Activated naive CD4-positive, alpha-beta T cell treated with anti-CD3 and anti-CD28 coated beads, Interleukin-2, amount 50 U/mL, for 72 hours (primary cell): ENCODE results near the gene ZNF22. TPM values are rescaled to one million over a fixed set of nuclear protein-coding genes. Genes with fewer than 3 reads are reported as not detected.
A peak's percentile ranks its signal among the peaks of the same experiment; 100 is the strongest.
"Not testable (repeated sequence)": the region's sequence is repeated elsewhere in the genome, so short reads cannot be mapped to it uniquely, and the experiment has no call there.

Experiments used
- ATAC-seq, 2 donors: fragments of 150-1000 bp; cut with Tn5 transposase; 2 replicates each; pipeline ENCODE4 v1.10.0; 2021; ENCODE audit warnings: mild to moderate bottlenecking in 2 of 2, moderate library complexity in 2 of 2
- DNase-seq, 2 donors: peaks; one replicate each; pipeline ENCODE4 v3.0.0; 2021 to 2022; ENCODE audit warnings: low spot score in 2 of 2
- H3K27ac Mint-ChIP-seq, 2 donors: one replicate each; pipeline ENCODE4 v1.8.0; 2022; ENCODE audit warnings: mild to moderate bottlenecking in 2 of 2, mixed read lengths in 2 of 2
- H3K36me3 Mint-ChIP-seq, 2 donors: one replicate each; pipeline ENCODE4 v1.8.0; 2022; ENCODE audit warnings: mixed read lengths in 2 of 2
- H3K9me3 Mint-ChIP-seq, 2 donors: one replicate each; pipeline ENCODE4 v1.8.0; 2022; ENCODE audit warnings: mixed read lengths in 2 of 2
- total RNA-seq, 2 donors: library from RNA; stranded (reverse); gene quantifications; one replicate each; pipeline ENCODE4 v1.2.3, GENCODE V29; 2022

The ZNF22 gene
- total RNA-seq, 2 donors from 2014 or later = 3.1 to 20.9 TPM

DNA sequence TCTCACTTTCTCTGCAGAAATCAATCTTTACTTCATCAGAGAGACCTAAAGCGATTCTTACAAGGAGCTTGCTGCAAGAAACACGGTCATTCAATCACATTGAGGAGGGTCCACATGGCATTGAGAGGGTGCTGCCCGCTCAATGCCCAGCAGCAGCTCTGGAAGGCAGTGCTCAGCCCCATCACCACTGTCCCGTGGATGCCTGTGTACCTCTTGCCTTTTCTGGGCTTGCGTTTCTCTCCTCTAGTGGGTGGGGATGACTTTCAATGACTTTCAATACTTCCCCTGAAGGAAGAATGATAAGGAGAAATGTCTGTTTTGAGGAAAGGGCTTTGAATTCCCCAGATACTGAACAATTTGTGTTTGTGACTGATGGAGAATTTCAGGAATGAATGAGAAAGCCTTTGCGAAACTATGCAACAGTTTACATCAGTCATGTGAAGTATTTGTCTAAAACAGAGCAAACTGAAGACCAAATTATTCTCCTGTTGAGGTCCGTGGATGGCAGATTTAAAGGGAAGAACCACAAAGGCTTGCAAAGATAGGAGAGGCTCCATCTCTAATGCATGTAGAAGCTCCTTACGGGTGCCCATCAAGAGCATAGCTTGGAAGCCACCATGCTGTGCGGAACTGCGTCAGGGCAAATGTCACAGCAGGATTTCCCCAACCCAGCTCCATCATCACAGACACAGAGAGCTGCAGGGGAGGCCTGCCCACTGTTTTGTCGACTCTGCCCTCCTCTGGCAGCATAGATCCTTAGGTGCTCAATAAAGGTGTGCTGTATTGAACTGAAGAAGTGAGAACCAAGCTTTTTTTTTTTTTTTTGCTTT is 6.6 kb upstream of the ZNF22 start:
- no peak overlapping the region for H3K27ac Mint-ChIP-seq
- ATAC-seq (no peak), DNase-seq (no peak)
- no peaks in the 10 kb centered on the region for H3K9me3 Mint-ChIP-seq
- H3K36me3 Mint-ChIP-seq = no peaks in the 10 kb centered on the region

DNA sequence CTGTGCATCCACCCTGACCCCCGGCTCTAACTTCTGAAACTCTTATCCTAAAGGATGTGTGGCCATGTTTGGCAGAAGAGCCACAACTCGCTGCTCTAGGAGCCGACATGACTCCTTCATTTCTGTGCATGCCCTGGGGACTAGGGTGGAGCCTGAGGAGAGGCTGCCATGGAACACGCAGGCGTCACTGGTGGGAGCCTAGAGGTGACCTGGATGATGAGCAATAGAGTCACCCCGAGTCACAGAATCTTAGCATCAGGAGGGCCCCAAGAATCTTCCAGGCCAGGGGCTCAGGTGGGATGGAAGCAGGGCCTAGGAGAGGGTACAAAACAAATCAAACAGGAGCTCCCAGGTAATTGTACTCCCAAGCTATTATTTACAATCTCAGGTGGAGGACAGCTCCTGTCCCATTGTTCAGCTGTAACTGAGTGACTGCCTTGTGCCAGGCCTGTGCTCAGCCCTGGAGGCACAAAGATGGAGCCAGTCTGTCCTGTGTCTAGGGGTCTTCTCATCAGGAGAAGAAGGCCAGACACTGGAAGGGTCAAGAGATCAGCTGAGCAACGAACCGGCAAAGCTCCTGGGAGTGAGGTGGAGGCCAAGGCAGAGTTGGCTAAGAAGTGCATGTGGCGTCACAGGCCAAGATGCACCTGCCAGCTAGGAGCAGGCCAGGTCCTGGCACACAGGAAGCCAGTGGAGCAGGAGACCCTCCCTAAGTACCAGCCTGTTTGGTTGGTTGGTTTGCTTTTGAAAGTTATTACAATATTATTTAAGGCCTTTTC is 5.8 kb upstream of the ZNF22 start:
- Mint-ChIP-seq H3K9me3 (peaks cover 0 to 5% of the 10 kb centered on the region in 2 donors), H3K36me3 (peaks cover 5 to 6% of the 10 kb centered on the region in 2 donors), H3K27ac (no peak overlapping the region)
- no peak for DNase-seq
- no peak for ATAC-seq

DNA sequence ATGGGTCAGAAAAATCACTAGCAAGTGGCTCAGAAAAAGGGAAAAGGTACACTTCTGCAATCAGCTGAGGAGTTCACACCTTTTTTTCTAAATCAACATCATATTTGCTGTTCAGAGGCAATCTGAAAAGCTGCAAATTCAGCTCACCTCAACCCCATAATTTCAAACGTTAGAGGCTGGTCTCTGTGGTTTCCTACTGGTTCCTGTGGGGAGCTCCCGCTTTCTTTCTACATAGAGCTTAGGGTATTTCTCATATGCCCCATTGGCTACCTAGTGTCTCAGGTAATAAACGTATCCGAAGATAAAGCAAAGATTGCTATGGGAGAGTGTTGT is 5.2 kb upstream of the ZNF22 start:
- H3K9me3 Mint-ChIP-seq = peaks cover 0 to 11% of the 10 kb centered on the region in 2 donors
- H3K36me3 Mint-ChIP-seq = peaks cover 11 to 12% of the 10 kb centered on the region in 2 donors
- H3K27ac Mint-ChIP-seq = no peak overlapping the region
- ATAC-seq (no peak), DNase-seq (no peak)

DNA sequence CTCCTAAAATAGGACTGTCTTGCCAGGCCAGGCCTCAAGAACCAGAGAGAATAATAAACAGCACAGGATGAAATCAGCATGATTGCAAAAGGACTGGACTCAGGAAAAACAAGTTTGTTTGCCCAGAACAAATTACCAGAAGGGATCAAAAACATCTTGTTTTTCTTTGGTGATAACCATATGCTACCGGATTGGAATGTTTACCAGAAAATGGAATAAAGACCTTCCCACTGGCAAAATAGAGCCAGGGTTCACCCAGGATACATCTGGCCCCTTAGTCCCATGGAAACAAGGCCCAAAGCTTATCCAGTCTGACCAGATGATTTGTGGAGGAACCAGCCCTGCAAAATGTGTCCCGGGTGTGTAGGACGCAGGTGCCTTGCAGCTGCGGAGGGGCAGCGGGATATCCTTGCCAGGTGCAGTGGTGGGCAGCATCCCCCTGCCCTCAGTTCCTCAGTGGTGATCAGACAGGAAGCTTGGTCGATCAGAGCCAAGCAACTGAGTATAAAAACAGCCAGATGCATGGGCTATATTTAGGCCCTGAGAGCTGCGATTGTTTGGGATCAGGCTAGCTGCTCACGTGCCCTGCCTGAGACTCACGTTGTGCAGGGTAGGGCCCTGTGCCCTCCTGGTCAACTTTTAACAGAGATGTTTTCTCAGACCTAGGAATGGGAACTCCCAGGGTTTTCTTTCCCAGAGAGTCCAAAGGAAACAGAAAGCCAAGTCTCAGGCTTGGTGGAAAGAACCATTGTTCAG is 4.6 kb upstream of the ZNF22 start:
- no peak for DNase-seq
- Mint-ChIP-seq H3K27ac (no peak overlapping the region), H3K36me3 (peaks cover 12 to 13% of the 10 kb centered on the region in 2 donors)

DNA sequence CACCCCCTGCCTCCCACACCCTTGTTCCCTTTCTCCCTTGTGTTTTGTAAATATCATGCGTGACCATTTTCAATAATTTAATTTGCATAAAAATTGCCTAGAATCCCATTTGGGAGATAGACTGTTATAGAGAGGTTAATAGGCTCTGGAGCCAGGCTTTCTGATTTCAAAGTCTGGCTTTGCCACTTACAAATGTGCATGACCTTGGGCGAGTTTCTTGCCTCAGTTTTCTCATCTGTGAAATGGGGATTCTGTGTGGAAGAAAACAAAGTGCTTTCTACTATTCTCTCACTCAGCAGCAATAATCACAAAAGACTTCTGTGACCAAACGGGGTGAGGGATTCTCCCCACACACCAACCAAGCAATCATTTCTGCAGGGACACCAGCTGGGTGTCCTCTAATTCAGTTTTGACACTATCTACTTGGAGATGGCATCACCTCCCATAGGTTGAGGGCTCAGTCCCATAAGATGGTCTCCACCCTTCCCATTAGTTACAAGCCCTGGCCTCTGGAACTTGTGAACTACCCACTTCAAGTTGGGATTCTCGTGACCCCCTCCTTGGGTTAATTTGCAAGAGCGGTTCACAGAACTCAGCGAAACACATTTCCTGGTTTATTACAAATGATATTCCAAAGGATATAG is 3.5 kb upstream of the ZNF22 start:
- DNase-seq (no peak), ATAC-seq (no peak)
- Mint-ChIP-seq H3K36me3 (peaks cover 13 to 22% of the 10 kb centered on the region in 2 donors), H3K27ac (no peak overlapping the region), H3K9me3 (peaks cover 0 to 12% of the 10 kb centered on the region in 2 donors)

More for the DNA sequence above, 4.6 kb upstream of the ZNF22 start:
- ATAC-seq = no peak
- H3K9me3 Mint-ChIP-seq = peaks cover 0 to 11% of the 10 kb centered on the region in 2 donors

DNA sequence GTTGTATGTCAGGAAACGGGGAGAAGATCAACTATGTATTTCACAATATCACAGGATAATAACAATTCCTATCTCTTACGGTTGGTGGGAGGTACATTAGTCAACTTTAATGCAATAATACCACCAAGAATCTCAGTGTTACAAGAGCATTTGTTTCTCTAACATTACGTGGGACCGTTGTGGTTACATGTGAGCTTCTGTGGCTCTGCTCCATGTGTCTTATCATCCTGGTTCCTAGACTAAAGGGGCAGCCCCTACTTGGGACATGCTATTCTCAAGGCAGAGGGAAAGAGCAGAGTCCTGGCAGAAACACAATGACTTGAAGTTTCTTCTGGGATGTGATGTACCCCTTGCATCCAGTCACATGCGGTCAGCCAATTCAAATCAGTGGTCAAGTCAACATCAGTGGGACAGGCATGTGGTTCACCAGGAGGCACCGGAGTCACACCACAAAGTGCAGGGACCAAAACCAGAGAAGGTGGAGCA is 2.5 kb upstream of the ZNF22 start:
- DNase-seq = no peak
- H3K27ac Mint-ChIP-seq = no peak overlapping the region
- peaks cover 23 to 31% of the 10 kb centered on the region in 2 donors for H3K36me3 Mint-ChIP-seq
- peaks cover 4 to 15% of the 10 kb centered on the region in 2 donors for H3K9me3 Mint-ChIP-seq
- no peak for ATAC-seq

DNA sequence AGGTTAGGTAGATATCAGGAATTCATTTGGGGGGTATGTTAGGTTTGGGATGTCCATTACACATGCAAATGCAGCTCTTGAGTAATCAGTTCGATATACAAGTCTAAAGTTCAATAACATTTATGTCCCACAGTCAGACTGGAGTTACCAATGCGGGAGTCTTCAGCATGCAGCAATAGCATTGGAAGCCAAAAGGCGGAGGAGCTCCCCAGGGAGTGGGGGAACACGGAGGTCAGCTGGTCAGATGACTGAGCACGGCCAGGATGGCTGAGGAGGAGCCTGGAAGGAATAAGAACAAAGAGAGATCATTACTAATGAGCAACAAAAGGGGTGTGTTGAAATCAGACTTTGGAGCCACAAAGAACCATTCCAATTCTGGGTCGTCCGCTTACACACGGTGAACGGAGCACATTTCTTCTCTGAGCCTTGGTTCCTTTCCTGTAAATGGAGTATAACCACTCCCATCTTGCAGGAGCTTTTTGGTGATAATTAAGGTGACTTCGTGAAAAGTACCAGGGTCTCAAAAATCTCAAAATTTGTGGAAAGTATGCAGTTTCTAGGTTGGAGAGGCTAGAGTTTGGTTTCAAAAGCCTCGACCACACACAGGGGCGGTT is 478 bp upstream of the ZNF22 start:
- no peak for DNase-seq
- Mint-ChIP-seq H3K27ac (peak overlapping the region; percentile 64 to 74), H3K9me3 (peaks cover 15 to 32% of the 10 kb centered on the region in 2 donors), H3K36me3 (peaks cover 40 to 52% of the 10 kb centered on the region in 2 donors)
- ATAC-seq = no peak

DNA sequence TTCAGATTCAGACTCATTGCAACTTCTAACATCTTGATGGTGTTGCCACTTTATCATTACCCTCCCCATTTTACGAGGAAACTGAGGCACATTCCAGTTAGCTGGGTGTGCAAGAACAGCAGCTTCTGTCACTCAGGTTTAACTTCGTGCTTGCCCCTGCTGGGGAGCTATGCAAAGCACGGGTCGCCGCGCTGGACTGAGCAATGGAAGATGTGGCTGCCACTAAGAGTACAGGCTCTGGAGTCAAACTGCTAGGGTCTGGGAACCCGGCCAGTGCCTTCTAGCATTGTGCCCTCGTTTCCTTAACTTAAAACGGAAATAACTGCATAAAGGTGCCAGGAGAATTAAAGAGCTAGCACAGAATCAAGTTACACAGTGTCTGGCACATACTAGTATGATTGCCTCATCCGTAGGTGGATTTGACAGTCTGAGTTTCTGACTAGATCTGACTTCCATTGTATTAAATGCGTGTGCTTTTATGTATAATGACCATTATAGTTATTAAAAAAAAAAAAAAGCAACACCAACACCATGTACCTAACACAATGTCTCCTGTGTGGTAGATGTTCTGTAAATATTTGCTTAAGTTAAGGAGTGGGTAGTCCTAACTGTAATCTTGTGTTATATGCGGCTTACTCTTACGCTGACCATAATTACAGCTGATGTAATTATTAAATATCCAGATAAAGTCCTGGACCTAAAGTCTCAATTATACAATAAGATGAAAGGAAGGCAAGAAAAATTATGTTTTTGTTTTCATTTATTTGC is 842 bp downstream of the ZNF22 start:
- ATAC-seq = peak; percentile 73 to 79
- Mint-ChIP-seq H3K9me3 (peaks cover 15 to 32% of the 10 kb centered on the region in 2 donors), H3K36me3 (peaks cover 46 to 55% of the 10 kb centered on the region in 2 donors), H3K27ac (peak overlapping the region; percentile 55 to 63)
- peak in 1 of 2 donors; percentile 53 for DNase-seq

DNA sequence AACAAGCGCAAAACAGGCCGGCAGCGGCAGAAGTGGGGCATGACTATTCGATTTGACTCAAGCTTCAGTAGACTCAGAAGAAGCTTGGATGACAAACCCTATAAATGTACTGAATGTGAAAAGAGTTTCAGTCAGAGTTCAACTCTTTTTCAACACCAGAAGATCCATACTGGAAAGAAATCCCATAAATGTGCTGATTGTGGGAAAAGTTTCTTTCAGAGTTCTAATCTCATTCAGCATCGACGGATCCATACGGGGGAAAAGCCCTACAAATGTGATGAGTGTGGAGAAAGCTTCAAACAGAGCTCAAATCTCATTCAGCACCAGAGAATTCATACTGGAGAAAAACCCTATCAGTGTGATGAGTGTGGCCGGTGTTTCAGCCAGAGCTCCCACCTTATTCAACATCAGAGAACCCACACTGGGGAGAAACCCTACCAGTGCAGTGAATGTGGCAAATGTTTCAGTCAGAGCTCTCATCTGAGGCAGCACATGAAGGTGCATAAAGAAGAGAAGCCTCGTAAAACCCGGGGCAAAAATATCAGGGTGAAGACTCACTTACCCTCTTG is 2.8 kb downstream of the ZNF22 start:
- H3K27ac Mint-ChIP-seq = no peak overlapping the region

DNA sequence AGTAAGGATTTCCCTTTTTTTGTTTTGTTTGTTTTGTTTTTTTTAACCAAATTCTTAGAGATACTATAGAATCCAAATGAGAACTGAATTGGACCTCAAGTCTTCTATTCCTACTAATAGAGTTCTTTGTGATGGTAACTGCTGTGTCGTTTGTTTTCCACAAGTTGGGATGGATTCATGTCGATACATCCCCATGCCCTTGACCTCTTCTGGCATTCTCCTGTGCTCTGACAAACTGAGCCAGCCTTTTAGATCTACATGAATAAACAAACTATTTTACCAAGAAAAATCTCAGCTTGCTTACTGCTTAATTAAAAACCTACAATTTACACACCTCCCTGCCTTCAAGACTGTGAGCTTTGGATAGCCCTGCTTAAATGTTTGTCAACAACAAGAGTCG is 3.9 kb downstream of the ZNF22 start:
- DNase-seq (no peak), ATAC-seq (no peak)
- Mint-ChIP-seq H3K36me3 (peaks cover 44 to 52% of the 10 kb centered on the region in 2 donors), H3K9me3 (peaks cover 15 to 30% of the 10 kb centered on the region in 2 donors), H3K27ac (no peak overlapping the region)

More for the DNA sequence above, 2.8 kb downstream of the ZNF22 start:
- peaks cover 46 to 55% of the 10 kb centered on the region in 2 donors for H3K36me3 Mint-ChIP-seq
- peaks cover 15 to 32% of the 10 kb centered on the region in 2 donors for H3K9me3 Mint-ChIP-seq
- ATAC-seq = no peak
- no peak for DNase-seq

DNA sequence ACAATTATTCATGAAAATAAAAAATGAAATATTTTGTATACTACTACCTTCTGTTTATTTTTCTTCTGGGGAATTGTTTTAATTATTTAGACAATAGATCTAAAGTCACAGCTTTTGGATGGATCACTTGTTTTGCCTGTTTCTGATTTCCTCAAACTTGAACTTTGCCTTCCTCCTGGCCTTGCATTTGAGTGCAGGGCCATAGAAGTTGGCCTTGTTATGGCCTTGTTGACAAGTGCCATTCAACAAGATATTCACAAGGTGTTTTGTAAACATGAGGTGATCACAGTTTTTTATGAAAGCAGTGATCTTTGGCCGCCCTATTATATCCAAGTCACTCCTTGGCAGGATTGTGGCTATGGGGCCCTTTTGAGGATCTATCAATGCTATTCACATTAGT is 4.6 kb downstream of the ZNF22 start:
- H3K27ac Mint-ChIP-seq = no peak overlapping the region
- DNase-seq = no peak

DNA sequence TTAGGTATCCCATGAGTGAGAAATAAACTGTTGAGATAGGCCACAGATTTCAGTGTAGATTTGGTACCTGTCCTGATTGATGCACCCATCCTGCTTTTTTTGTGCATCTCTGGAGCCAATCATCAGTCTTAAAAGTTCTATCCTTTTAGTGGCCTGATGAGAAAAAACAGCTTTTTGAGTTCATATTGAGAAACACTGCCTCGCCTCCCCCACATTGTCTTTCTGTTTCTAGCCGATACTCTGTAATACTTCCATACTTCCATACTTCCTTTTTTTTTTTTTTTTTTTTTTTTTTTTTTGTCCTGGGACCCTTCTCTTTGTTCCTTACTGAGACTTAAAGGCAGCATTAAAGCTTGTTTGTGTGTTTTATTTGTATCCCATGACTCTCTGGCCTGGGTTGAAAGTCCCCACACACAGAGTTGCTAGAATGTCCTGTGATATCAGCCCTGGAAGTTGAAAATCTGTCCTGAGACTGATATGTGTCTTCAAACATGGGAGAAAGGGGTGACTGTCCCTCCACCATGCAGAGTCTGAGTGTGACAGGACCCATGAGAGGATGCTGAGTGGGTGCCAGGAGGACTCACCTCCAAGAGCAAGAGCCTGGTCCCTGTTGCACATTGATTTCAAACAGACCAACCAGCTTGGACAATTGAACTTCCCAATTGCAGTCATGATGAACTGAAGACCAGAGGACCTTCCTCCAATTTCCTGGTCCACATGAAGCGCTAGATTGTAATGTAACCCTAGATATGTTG is 5.7 kb downstream of the ZNF22 start:
- peak overlapping the region in 1 of 2 donors; percentile 77 for H3K27ac Mint-ChIP-seq
- DNase-seq (no peak), ATAC-seq (no peak)
- peaks cover 34 to 42% of the 10 kb centered on the region in 2 donors for H3K36me3 Mint-ChIP-seq
- peaks cover 15 to 21% of the 10 kb centered on the region in 2 donors for H3K9me3 Mint-ChIP-seq

More for the DNA sequence above, 4.6 kb downstream of the ZNF22 start:
- ATAC-seq = no peak
- peaks cover 38 to 46% of the 10 kb centered on the region in 2 donors for H3K36me3 Mint-ChIP-seq
- H3K9me3 Mint-ChIP-seq = peaks cover 15 to 24% of the 10 kb centered on the region in 2 donors

DNA sequence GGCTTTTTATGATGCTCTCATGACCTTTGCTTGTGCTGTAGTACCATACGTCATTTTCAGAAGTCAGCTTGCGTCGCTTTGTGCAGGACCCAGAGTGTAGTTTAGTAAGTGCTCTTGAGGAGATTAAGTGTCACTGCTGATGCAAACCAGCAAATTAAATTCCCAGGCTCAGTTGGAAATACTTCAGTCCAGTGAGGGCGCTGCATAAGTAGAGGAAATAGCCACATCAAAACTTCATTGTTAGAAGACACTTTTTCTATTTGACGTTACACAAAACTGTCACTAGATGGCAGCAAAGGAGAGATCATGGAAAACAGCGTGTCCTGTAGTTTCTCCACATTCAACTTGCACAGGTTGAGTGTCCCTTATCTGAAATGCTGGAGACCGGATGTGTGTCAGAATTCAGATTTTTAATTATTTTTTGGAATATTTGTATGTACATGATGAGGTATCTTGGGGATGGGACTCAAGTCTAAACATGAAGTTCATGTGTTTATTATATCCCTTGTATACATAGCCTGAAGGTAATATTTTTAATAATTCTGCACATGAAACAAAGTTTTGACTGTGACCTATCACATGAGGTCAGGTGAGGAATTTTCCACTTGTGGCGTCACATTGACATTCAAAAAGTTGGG is 7.9 kb downstream of the ZNF22 start:
- Mint-ChIP-seq H3K36me3 (peaks cover 19 to 20% of the 10 kb centered on the region in 2 donors), H3K27ac (no peak overlapping the region), H3K9me3 (peaks cover 9 to 15% of the 10 kb centered on the region in 2 donors)
- ATAC-seq (peak; percentile 56 to 58), DNase-seq (peak in 1 of 2 donors; percentile 25)

DNA sequence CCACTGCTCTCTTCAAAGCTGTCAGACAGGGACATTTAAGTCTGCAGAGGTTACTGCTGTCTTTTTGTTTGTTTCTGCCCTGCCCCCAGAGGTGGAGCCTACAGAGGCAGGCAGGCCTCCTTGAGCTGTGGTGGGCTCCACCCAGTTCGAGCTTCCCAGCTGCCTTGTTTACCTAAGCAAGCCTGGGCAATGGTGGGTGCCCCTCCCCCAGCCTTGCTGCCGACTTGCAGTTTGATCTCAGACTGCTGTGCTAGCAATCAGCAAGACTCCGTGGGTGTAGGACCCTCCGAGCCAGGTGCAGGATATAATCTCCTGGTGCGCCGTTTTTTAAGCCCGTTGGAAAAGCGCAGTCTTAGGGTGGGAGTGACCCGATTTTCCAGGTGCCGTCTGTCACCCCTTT is 13.8 kb downstream of the ZNF22 start:
- H3K27ac Mint-ChIP-seq, DNase-seq, H3K9me3 Mint-ChIP-seq, ATAC-seq, H3K36me3 Mint-ChIP-seq: not testable (repeated sequence)
